Keratinocyte (primary cell): Measurements from ENCODE around the gene OR6C70. TPM values are rescaled to one million over a fixed set of nuclear protein-coding genes. Genes with fewer than 3 reads are reported as not detected.

Experiments used
- DNase-seq: peaks from one replicate; pipeline ENCODE4 v3.0.0-alpha.2; 2011; ENCODE audit warnings: low read depth, missing footprints, low spot score
- FAIRE-seq: peaks from 2 replicates; lab custom pipeline; 2011; peaks lifted over from hg19 to GRCh38; lab: Jason Lieb, UNC
- H2AFZ ChIP-seq: 2 replicates; pipeline ENCODE4 v1.6.0; 2012; ENCODE audit warnings: low read length, control low read depth, inconsistent platforms; ENCODE audit not compliant: control insufficient read depth
- H3K27ac ChIP-seq: 2 replicates; pipeline ENCODE4 v1.5.1; 2011; ENCODE audit warnings: low read length; ENCODE audit not compliant: control insufficient read depth, insufficient read depth
- H3K27me3 ChIP-seq: 3 replicates; pipeline ENCODE4 v1.6.0; 2011; ENCODE audit warnings: low read length; ENCODE audit not compliant: control insufficient read depth, insufficient read depth; ENCODE audit errors: extremely low read depth
- H3K36me3 ChIP-seq, 2 experiments: 2 replicates in 1 of 2; 3 replicates in 1 of 2; pipeline ENCODE4 v1.5.1; 2011; ENCODE audit warnings: low read length in 2 of 2, mild to moderate bottlenecking in 1 of 2; ENCODE audit not compliant: control insufficient read depth in 2 of 2, insufficient read depth in 2 of 2; ENCODE audit errors: extremely low read depth in 1 of 2
- H3K4me1 ChIP-seq: 3 replicates; pipeline ENCODE4 v1.5.1; 2011; ENCODE audit warnings: low read length; ENCODE audit not compliant: control insufficient read depth, insufficient read depth; ENCODE audit errors: extremely low read depth
- H3K4me2 ChIP-seq: 3 replicates; pipeline ENCODE4 v1.6.0; 2011; ENCODE audit warnings: low read depth, low read length; ENCODE audit not compliant: control insufficient read depth, insufficient read depth; ENCODE audit errors: extremely low read depth
- H3K4me3 ChIP-seq, 3 experiments: fragments of 200-600 bp in 1 of 3; sonication (generic) in 1 of 3; 2 replicates in 2 of 3; 3 replicates in 1 of 3; pipeline ENCODE4 v1.5.1; 2011 to 2016; ENCODE audit warnings: low read length in 3 of 3, mild to moderate bottlenecking in 3 of 3, control low read depth in 2 of 3, inconsistent platforms in 1 of 3, low read depth in 1 of 3, mixed read lengths in 1 of 3, mixed run types in 1 of 3, moderate library complexity in 1 of 3; ENCODE audit not compliant: control insufficient read depth in 2 of 3, insufficient read depth in 2 of 3; ENCODE audit errors: extremely low read depth in 1 of 3
- H3K79me2 ChIP-seq: 2 replicates; pipeline ENCODE4 v1.6.0; 2012; ENCODE audit warnings: low read length; ENCODE audit not compliant: control insufficient read depth, insufficient read depth
- H3K9ac ChIP-seq: 3 replicates; pipeline ENCODE4 v1.6.0; 2011; ENCODE audit warnings: low read length; ENCODE audit not compliant: control insufficient read depth, insufficient read depth; ENCODE audit errors: extremely low read depth
- H3K9me1 ChIP-seq: 3 replicates; pipeline ENCODE4 v1.6.0; 2011; ENCODE audit warnings: low read length; ENCODE audit not compliant: control insufficient read depth, insufficient read depth; ENCODE audit errors: extremely low read depth
- H3K9me3 ChIP-seq: 2 replicates; pipeline ENCODE4 v1.5.1; 2012; ENCODE audit warnings: low read depth, low read length; ENCODE audit not compliant: control insufficient read depth
- H4K20me1 ChIP-seq: 3 replicates; pipeline ENCODE4 v1.6.0; 2011; ENCODE audit warnings: low read length; ENCODE audit not compliant: control insufficient read depth, insufficient read depth; ENCODE audit errors: extremely low read depth
- CTCF ChIP-seq, 3 experiments: IDR thresholded peaks in 1 of 3; conservative IDR thresholded peaks in 1 of 3; optimal IDR thresholded peaks in 1 of 3; 2 replicates in 2 of 3; 3 replicates in 1 of 3; pipeline versions ENCODE3 to v1.5.1; 2011; ENCODE audit warnings: low read length in 3 of 3, mild to moderate bottlenecking in 3 of 3, moderate library complexity in 2 of 3, control low read depth in 1 of 3, inconsistent platforms in 1 of 3; ENCODE audit not compliant: insufficient read depth in 2 of 3; ENCODE audit errors: extremely low read depth in 1 of 3
- EZH2 ChIP-seq: IDR thresholded peaks from one replicate; pipeline ENCODE4 v1.6.1; 2012; ENCODE audit warnings: inconsistent platforms, mild to moderate bottlenecking, low read length, moderate library complexity
- dilution Hi-C: fragments of 300-500 bp; cut with MboI; formaldehyde crosslinking; loops from one replicate; pipeline ENCODE4 v1.7.0; 2020; ENCODE audit warnings: low sequenced_read_pairs; ENCODE audit not compliant: extremely low pct_ligation_motif_present
- polyA plus RNA-seq, 5 experiments: library from polyadenylated mRNA; depleted of rRNA in 3 of 5; stranded (reverse) in 3 of 5; stranded (forward) in 1 of 5; unstranded in 1 of 5; fragments of >200 nt; gene quantifications; 1 replicate in 1 of 5; 2 replicates in 3 of 5; 3 replicates in 1 of 5; pipeline versions ENCODE4 v1.2.1 to v1.2.3, GENCODE V29; 2011 to 2012; ENCODE audit warnings: missing spikeins in 2 of 5, low read depth in 1 of 5, low replicate concordance in 1 of 5

The OR6C70 gene
- polyA plus RNA-seq, 1 donor (not counting 4 experiments of a cell fraction or from before 2014, with no cell fraction given), result not detected

- Histone ChIP-seq H3K4me2 (no peak overlapping the region), H3K79me2 (no peaks in the 10 kb centered on the region), H3K9ac (no peak overlapping the region), H3K36me3 (no peaks in the 10 kb centered on the region), H3K27ac (no peak overlapping the region), H3K9me3 (no peaks in the 10 kb centered on the region), H3K9me1 (no peaks in the 10 kb centered on the region), H3K27me3 (no peaks in the 10 kb centered on the region), H2AFZ (no peak overlapping the region), H3K4me1 (no peaks in the 10 kb centered on the region), H4K20me1 (no peaks in the 10 kb centered on the region), H3K4me3 (no peak overlapping the region)
- no peak for DNase-seq
- FAIRE-seq, result no peak
- dilution Hi-C loops, result no loop called here
- TF ChIP-seq EZH2, result no peak
- TF ChIP-seq CTCF (optimal IDR thresholded peaks at IDR 0.05 in 1 of 3, IDR thresholded peaks at IDR 0.05 in 1 of 3, conservative IDR thresholded peaks at IDR 0.05 in 1 of 3; ENCODE audit: extremely low read depth in 1 of 3, insufficient read depth in 2 of 3, low read length in 3 of 3), result no peak
These were observed 49.5 kb downstream of the OR6C70 start for GRCh38 chr12:55420307-55420962.

Other genes starting within 250 kb of the OR6C70 start
- not detected in 3 replicates for gene OR10A7, start 249.1 kb downstream of the OR6C70 start, polyA plus RNA-seq
- gene OR6C74, start 225.5 kb downstream of the OR6C70 start, polyA plus RNA-seq, result not detected in 3 replicates
- not detected in 3 replicates for gene OR6C6, start 173.6 kb downstream of the OR6C70 start, polyA plus RNA-seq
- gene OR6C1, start 155.8 kb downstream of the OR6C70 start, polyA plus RNA-seq, result not detected in 3 replicates
- not detected in 3 replicates for gene OR6C3, start 139.4 kb downstream of the OR6C70 start, polyA plus RNA-seq
- not detected in 3 replicates for gene OR6C75, start 107.2 kb downstream of the OR6C70 start, polyA plus RNA-seq
- not detected in 3 replicates for gene OR6C65, start 69.6 kb downstream of the OR6C70 start, polyA plus RNA-seq
- not detected in 3 replicates for gene OR6C76, start 43.9 kb downstream of the OR6C70 start, polyA plus RNA-seq
- not detected in 3 replicates for gene OR6C2, start 26.1 kb downstream of the OR6C70 start, polyA plus RNA-seq
- gene OR6C68, start 22.2 kb upstream of the OR6C70 start, polyA plus RNA-seq, result not detected in 3 replicates
- not detected in 3 replicates for gene OR6C4, start 79.5 kb upstream of the OR6C70 start, polyA plus RNA-seq
- not detected in 3 replicates for gene OR2AP1, start 102.3 kb upstream of the OR6C70 start, polyA plus RNA-seq
- gene OR10P1, start 166.8 kb upstream of the OR6C70 start, polyA plus RNA-seq, result not detected in 3 replicates
- 0.04 to 0.19 TPM (median 0.07 TPM) in 3 replicates for gene ITGA7, start 237.8 kb upstream of the OR6C70 start, polyA plus RNA-seq
- gene BLOC1S1, start 245.9 kb upstream of the OR6C70 start, polyA plus RNA-seq, result 53.1 to 68.2 TPM (median 62.5 TPM) in 3 replicates